HFF-Myc (cell line): Measurements from ENCODE around the gene ENAH.

Experiments used
- DNase-seq: peaks from one replicate; pipeline ENCODE4 v3.0.0-alpha.2; 2011; ENCODE audit warnings: low read depth; ENCODE audit errors: extremely low read depth
- H3K4me3 ChIP-seq: replicated peaks from 2 replicates; pipeline ENCODE4 v1.5.1; 2011; ENCODE audit warnings: low read depth, mild to moderate bottlenecking, control low read depth, low read length
- TF ChIP-seq, protein P1 (sequence below): IDR thresholded peaks from 2 replicates; pipeline ENCODE4 v1.5.1; 2012; ENCODE audit warnings: mild to moderate bottlenecking, low read depth, low read length, control low read depth; ENCODE audit errors: missing control alignments

ENAH gene

GRCh38 chr1:225532240-225532944, 120.5 kb downstream of the ENAH start:
- no peak overlapping the region for H3K4me3 ChIP-seq
- DNase-seq = no peak
- TF ChIP-seq, protein P1, sequence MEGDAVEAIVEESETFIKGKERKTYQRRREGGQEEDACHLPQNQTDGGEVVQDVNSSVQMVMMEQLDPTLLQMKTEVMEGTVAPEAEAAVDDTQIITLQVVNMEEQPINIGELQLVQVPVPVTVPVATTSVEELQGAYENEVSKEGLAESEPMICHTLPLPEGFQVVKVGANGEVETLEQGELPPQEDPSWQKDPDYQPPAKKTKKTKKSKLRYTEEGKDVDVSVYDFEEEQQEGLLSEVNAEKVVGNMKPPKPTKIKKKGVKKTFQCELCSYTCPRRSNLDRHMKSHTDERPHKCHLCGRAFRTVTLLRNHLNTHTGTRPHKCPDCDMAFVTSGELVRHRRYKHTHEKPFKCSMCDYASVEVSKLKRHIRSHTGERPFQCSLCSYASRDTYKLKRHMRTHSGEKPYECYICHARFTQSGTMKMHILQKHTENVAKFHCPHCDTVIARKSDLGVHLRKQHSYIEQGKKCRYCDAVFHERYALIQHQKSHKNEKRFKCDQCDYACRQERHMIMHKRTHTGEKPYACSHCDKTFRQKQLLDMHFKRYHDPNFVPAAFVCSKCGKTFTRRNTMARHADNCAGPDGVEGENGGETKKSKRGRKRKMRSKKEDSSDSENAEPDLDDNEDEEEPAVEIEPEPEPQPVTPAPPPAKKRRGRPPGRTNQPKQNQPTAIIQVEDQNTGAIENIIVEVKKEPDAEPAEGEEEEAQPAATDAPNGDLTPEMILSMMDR = no peak

GRCh38 chr1:225529726-225530125, 123.2 kb downstream of the ENAH start:
- no peak for DNase-seq
- TF ChIP-seq, protein P1 = no peak
- H3K4me3 ChIP-seq = no peak overlapping the region

- no peak overlapping the region for H3K4me3 ChIP-seq
- DNase-seq = no peak
- TF ChIP-seq, protein P1 = no peak
Measured at GRCh38 chr1:225527575-225527974, 125.3 kb downstream of the ENAH start.

- no peak for DNase-seq
- H3K4me3 ChIP-seq = no peak overlapping the region
- TF ChIP-seq, protein P1 = no peak
Measured at GRCh38 chr1:225526878-225527277, 126.0 kb downstream of the ENAH start.

DNA sequence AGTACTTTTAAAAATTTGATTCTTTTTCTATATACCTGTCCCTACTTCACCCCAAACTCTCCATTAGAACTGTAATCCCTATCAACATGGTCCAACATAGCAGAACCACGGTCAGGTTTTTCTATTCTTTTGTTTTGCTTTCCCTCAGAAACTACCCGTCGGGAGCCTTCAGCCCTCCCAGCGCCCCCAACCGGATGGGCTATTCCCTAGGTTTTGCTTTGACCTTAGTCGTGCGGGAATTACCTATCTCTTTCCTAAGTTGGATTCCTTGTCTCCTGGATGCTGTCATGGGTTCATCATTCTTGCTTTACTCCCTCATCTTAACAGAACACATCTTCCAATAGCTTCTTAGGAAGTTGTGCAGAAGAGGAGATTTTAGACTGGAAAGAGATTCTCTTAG, 127.5 kb downstream of the ENAH start:
- no peak for DNase-seq
- H3K4me3 ChIP-seq = no peak overlapping the region
- TF ChIP-seq, protein P1 = no peak

- DNase-seq = no peak
- TF ChIP-seq, protein P1 = no peak
- no peak overlapping the region for H3K4me3 ChIP-seq
Measured at GRCh38 chr1:225524570-225524969, 128.4 kb downstream of the ENAH start.
